ENCODE data around the gene HIP1.
"Not testable (repeated sequence)": the region's sequence is repeated elsewhere in the genome, so short reads cannot be mapped to it uniquely, and the experiment has no call there.

HIP1 gene

DNA sequence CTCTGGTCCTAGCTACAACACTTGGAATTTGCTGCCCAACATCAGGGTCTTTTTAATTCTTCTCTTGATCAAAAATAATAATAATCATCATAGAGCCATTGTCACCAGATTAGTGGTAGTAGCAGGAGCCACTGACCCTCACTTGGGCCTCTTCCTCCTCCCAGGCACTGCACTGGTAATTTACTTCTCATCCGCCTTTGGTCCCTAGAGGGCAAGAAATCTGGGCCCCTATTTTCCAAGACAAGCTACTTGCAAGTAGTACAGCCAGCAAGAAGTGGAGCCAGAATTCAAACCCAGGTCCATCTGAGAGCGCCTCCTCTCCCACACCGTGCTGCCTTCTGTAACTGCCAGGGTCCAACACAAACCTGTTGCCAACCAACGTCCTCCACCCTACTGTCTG lies 125.4 kb downstream of the HIP1 start:
- H3K27me3 ChIP-seq (ENCODE audit: control insufficient read depth, low read length): peaks cover 2% of the 10 kb centered on the region; the same call in 1 of the 2 replicates
- no peaks in the 10 kb centered on the region for H3K79me2 ChIP-seq (ENCODE audit: control insufficient read depth, low read length)
- H3K36me3 ChIP-seq (ENCODE audit: control insufficient read depth, low read length): no peaks in the 10 kb centered on the region
- H3K9me2 ChIP-seq (replicated peaks; ENCODE audit: control insufficient read depth, low read length): no peaks in the 10 kb centered on the region
- no peak overlapping the region for H3K4me3 ChIP-seq (ENCODE audit: low read length)
- TF ChIP-seq EZH2phosphoT487 (IDR thresholded peaks at IDR 0.05; ENCODE audit: borderline replicate concordance, low read length) (no peak), CTCF (IDR thresholded peaks at IDR 0.05; ENCODE audit: low read depth, low read length, poor library complexity, severe bottlenecking) (no peak)
- no peak overlapping the region for H3K4me2 ChIP-seq (ENCODE audit: low read length)
- no peaks in the 10 kb centered on the region for H3K9me3 ChIP-seq (ENCODE audit: control insufficient read depth, insufficient read depth, low read length)
- peaks cover 16% of the 10 kb centered on the region for H3K4me1 ChIP-seq (ENCODE audit: control insufficient read depth, low read length)
- no peak overlapping the region for H3K27ac ChIP-seq (ENCODE audit: low read depth, low read length)
- no peaks in the 10 kb centered on the region for H4K20me1 ChIP-seq (ENCODE audit: control insufficient read depth, insufficient read depth, low read depth, low read length)
- no peaks in the 10 kb centered on the region for H3F3A ChIP-seq (ENCODE audit: control insufficient read depth, insufficient read depth)

- Histone ChIP-seq H3K9me2 (replicated peaks; ENCODE audit: control insufficient read depth, low read length) (no peaks in the 10 kb centered on the region), H3K79me2 (ENCODE audit: control insufficient read depth, low read length) (no peaks in the 10 kb centered on the region), H3K27ac (ENCODE audit: low read depth, low read length) (no peak overlapping the region), H3K4me2 (ENCODE audit: low read length) (no peak overlapping the region), H3K27me3 (ENCODE audit: control insufficient read depth, low read length) (no peaks in the 10 kb centered on the region), H3K4me3 (ENCODE audit: low read length) (no peak overlapping the region), H3K4me1 (ENCODE audit: control insufficient read depth, low read length) (peaks cover 4% of the 10 kb centered on the region), H3K36me3 (ENCODE audit: control insufficient read depth, low read length) (no peaks in the 10 kb centered on the region), H3K9me3 (ENCODE audit: control insufficient read depth, insufficient read depth, low read length) (no peaks in the 10 kb centered on the region), H3F3A (ENCODE audit: control insufficient read depth, insufficient read depth) (no peaks in the 10 kb centered on the region), H4K20me1 (ENCODE audit: control insufficient read depth, insufficient read depth, low read depth, low read length) (no peaks in the 10 kb centered on the region)
- TF ChIP-seq EZH2phosphoT487 (IDR thresholded peaks at IDR 0.05; ENCODE audit: borderline replicate concordance, low read length) (no peak), CTCF (IDR thresholded peaks at IDR 0.05; ENCODE audit: low read depth, low read length, poor library complexity, severe bottlenecking) (no peak)
Measured at GRCh38 chr7:75611557-75612178, 127.1 kb downstream of the HIP1 start.

GRCh38 chr7:75609416-75609815 lies 129.3 kb downstream of the HIP1 start:
- not testable (repeated sequence) for H3K9me3 ChIP-seq (ENCODE audit: control insufficient read depth, insufficient read depth, low read length); H3K4me2 ChIP-seq (ENCODE audit: low read length); H3K36me3 ChIP-seq (ENCODE audit: control insufficient read depth, low read length); H3K27ac ChIP-seq (ENCODE audit: low read depth, low read length); H3K27me3 ChIP-seq (ENCODE audit: control insufficient read depth, low read length); H3F3A ChIP-seq (ENCODE audit: control insufficient read depth, insufficient read depth); H3K4me3 ChIP-seq (ENCODE audit: low read length); H4K20me1 ChIP-seq (ENCODE audit: control insufficient read depth, insufficient read depth, low read depth, low read length); H3K79me2 ChIP-seq (ENCODE audit: control insufficient read depth, low read length); H3K9me2 ChIP-seq (replicated peaks; ENCODE audit: control insufficient read depth, low read length); H3K4me1 ChIP-seq (ENCODE audit: control insufficient read depth, low read length)

DNA sequence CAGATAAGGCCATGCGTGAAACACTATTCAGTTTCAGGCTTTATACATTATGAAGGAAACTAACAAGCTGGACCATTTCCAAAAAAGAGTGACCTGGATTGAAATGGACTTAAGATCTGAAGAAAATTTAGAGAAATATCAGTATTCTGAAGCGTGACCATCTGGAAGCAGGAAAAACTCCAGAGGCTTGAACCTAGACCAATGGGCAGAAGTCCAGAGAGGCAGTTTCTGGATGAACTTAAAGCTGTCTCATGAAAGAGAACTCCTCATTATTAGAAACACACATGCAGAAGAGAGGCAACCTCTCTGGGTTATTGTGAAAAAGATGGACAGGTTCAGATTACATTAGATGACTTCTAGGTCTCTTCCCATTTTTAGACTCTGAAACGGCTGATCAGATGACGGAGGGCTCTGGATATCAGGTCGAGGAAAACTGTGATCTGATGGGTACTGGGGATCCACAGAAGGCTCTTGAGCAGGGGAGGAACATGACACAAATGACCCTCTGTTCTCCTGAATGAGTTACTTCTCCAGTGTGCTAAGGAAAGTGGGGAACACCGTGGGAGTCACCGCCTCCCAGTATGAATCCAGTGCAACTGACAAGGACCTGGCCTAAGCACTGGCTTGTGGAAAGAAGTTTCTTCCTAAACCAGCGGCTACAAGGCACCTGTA lies 130.2 kb downstream of the HIP1 start:
- no peaks in the 10 kb centered on the region for H3K9me3 ChIP-seq (ENCODE audit: control insufficient read depth, insufficient read depth, low read length)
- H3K4me2 ChIP-seq (ENCODE audit: low read length): no peak overlapping the region
- H3K27me3 ChIP-seq (ENCODE audit: control insufficient read depth, low read length): no peaks in the 10 kb centered on the region
- no peak overlapping the region for H3K27ac ChIP-seq (ENCODE audit: low read depth, low read length)
- no peaks in the 10 kb centered on the region for H3K36me3 ChIP-seq (ENCODE audit: control insufficient read depth, low read length)
- TF ChIP-seq EZH2phosphoT487 (IDR thresholded peaks at IDR 0.05; ENCODE audit: borderline replicate concordance, low read length) (no peak), CTCF (IDR thresholded peaks at IDR 0.05; ENCODE audit: low read depth, low read length, poor library complexity, severe bottlenecking) (no peak)
- H3K4me1 ChIP-seq (ENCODE audit: control insufficient read depth, low read length): no peaks in the 10 kb centered on the region
- H3K4me3 ChIP-seq (ENCODE audit: low read length): no peak overlapping the region
- H3K9me2 ChIP-seq (replicated peaks; ENCODE audit: control insufficient read depth, low read length): no peaks in the 10 kb centered on the region
- no peaks in the 10 kb centered on the region for H4K20me1 ChIP-seq (ENCODE audit: control insufficient read depth, insufficient read depth, low read depth, low read length)
- no peaks in the 10 kb centered on the region for H3K79me2 ChIP-seq (ENCODE audit: control insufficient read depth, low read length)
- no peaks in the 10 kb centered on the region for H3F3A ChIP-seq (ENCODE audit: control insufficient read depth, insufficient read depth)
